ENCODE data around the gene CACNA2D3. TPM values are rescaled to one million over a fixed set of nuclear protein-coding genes. Genes with fewer than 3 reads are reported as not detected.

The CACNA2D3 gene
- total and polyA plus RNA-seq, 7 donors, result 2.7 to 13.5 (median 9.0) TPM

GRCh38 chr3:54356261-54357045, 234.1 kb downstream of the CACNA2D3 start:
- H3K9me3 ChIP-seq, result no peaks in the 10 kb centered on the region
- TF ChIP-seq, protein P1, sequence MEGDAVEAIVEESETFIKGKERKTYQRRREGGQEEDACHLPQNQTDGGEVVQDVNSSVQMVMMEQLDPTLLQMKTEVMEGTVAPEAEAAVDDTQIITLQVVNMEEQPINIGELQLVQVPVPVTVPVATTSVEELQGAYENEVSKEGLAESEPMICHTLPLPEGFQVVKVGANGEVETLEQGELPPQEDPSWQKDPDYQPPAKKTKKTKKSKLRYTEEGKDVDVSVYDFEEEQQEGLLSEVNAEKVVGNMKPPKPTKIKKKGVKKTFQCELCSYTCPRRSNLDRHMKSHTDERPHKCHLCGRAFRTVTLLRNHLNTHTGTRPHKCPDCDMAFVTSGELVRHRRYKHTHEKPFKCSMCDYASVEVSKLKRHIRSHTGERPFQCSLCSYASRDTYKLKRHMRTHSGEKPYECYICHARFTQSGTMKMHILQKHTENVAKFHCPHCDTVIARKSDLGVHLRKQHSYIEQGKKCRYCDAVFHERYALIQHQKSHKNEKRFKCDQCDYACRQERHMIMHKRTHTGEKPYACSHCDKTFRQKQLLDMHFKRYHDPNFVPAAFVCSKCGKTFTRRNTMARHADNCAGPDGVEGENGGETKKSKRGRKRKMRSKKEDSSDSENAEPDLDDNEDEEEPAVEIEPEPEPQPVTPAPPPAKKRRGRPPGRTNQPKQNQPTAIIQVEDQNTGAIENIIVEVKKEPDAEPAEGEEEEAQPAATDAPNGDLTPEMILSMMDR (IDR thresholded peaks at IDR 0.05), result no peak
- DNase-seq (peak; percentile 18 to 56), ATAC-seq (peak; percentile 77 to 83 (median 80))
- H3K4me3 ChIP-seq, result no peak overlapping the region
- H3K27me3 ChIP-seq (ENCODE audit: insufficient read depth in 3 of 3, low read length in 2 of 3), result no peaks in the 10 kb centered on the region
- WGBS, 3 donors, result 21 to 39% (median 29%) methylated on average over 6 of the region's 6 CpGs
- H3K36me3 ChIP-seq (ENCODE audit: insufficient read depth in 1 of 2, low read depth in 1 of 2), result no peaks in the 10 kb centered on the region
- H3K4me1 ChIP-seq, result peaks cover 44% of the 10 kb centered on the region
- H3K27ac ChIP-seq, result peak overlapping the region; percentile 46
- intact Hi-C loops (cut with DNase I), result loop anchor here (5.0 kb wide), 1 partner anchor 209 kb away; no protein-coding TSS in a partner anchor

DNA sequence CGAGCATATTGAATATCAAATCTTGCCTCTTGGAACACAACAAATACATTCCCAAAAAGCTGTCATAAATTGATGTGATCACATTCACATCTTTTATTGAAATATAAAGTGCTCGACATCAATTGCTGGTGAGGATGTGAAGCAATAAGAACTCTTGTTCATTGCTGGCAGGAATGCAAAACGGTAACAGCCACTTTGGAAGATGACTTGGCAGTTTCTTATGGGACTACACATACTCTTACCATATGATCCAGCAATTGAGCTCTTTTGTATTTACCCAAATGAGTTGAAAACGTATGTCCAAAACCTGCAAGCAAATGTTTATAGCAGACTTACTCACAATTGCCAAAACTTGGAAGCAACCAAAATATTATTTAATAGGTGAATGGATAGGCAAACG, 234.9 kb downstream of the CACNA2D3 start:
- H3K36me3 ChIP-seq (ENCODE audit: insufficient read depth in 1 of 2, low read depth in 1 of 2), result no peaks in the 10 kb centered on the region
- H3K4me3 ChIP-seq, result no peak overlapping the region
- peak overlapping the region; percentile 46 for H3K27ac ChIP-seq
- TF ChIP-seq, protein P1 (IDR thresholded peaks at IDR 0.05), result no peak
- no peaks in the 10 kb centered on the region for H3K9me3 ChIP-seq
- no peak for ATAC-seq
- DNase-seq, result no peak
- H3K4me1 ChIP-seq, result peaks cover 44% of the 10 kb centered on the region
- H3K27me3 ChIP-seq (ENCODE audit: insufficient read depth in 3 of 3, low read length in 2 of 3), result no peaks in the 10 kb centered on the region
- WGBS, 3 donors, result 49 to 72% (median 54%) methylated on average over 5 of the region's 5 CpGs
- intact Hi-C loops (cut with DNase I), result loop anchor here (5.0 kb wide), 1 partner anchor 210 kb away; no protein-coding TSS in a partner anchor

DNA sequence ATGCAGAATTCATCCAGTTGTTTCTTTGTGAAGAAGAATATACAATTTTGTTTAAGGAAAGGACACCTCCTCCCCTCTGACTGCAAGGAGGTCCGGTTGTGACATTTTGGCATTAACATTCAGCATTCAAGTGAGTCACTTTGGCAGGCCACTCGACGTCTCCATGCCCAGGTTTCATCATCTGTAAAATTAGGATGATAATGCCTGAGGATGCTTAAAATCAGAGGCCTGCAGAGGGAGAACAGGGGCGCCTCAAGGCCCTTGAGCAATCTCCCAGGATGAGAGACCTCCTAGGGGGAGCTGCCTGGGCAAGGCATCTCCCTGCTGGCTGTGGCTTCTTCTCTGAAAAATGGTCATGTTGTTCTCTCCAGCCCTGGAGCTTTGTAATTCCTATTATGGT, 236.0 kb downstream of the CACNA2D3 start:
- Histone ChIP-seq H3K27ac (peak overlapping the region; percentile 76), H3K27me3 (ENCODE audit: insufficient read depth in 3 of 3, low read length in 2 of 3) (no peaks in the 10 kb centered on the region), H3K9me3 (no peaks in the 10 kb centered on the region), H3K4me1 (peaks cover 44% of the 10 kb centered on the region), H3K36me3 (ENCODE audit: insufficient read depth in 1 of 2, low read depth in 1 of 2) (no peaks in the 10 kb centered on the region), H3K4me3 (no peak overlapping the region)
- DNase-seq, result peak; percentile 46 to 77
- TF ChIP-seq, protein P1 (IDR thresholded peaks at IDR 0.05), result no peak
- ATAC-seq, result peak; percentile 36 to 82 (median 66)
- intact Hi-C loops (cut with DNase I), result loop anchor here (5.0 kb wide), 1 partner anchor 211 kb away; no protein-coding TSS in a partner anchor
- 31 to 43% (median 34%) methylated on average over 4 of the region's 4 CpGs for WGBS, 3 donors

GRCh38 chr3:54358969-54359694, 236.8 kb downstream of the CACNA2D3 start:
- no peaks in the 10 kb centered on the region for H3K36me3 ChIP-seq (ENCODE audit: insufficient read depth in 1 of 2, low read depth in 1 of 2)
- ATAC-seq (peak; percentile 69 to 84 (median 78)), DNase-seq (peak; percentile 33 to 84)
- WGBS, 3 donors, result 23 to 37% (median 28%) methylated on average over 8 of the region's 8 CpGs
- peak overlapping the region; percentile 76 for H3K27ac ChIP-seq
- no peaks in the 10 kb centered on the region for H3K27me3 ChIP-seq (ENCODE audit: insufficient read depth in 3 of 3, low read length in 2 of 3)
- TF ChIP-seq, protein P1 (IDR thresholded peaks at IDR 0.05), result peak; percentile 6
- H3K9me3 ChIP-seq, result no peaks in the 10 kb centered on the region
- H3K4me3 ChIP-seq, result no peak overlapping the region
- peaks cover 44% of the 10 kb centered on the region for H3K4me1 ChIP-seq
- intact Hi-C loops (cut with DNase I), result loop anchor here (5.0 kb wide), 1 partner anchor 212 kb away; no protein-coding TSS in a partner anchor

All from psoas muscle (tissue), 8 donors.